GM12801 (cell line): Measurements from ENCODE around the gene MAP3K6.

Experiments used
- CTCF ChIP-seq: IDR thresholded peaks from one replicate; pipeline ENCODE4 v1.5.1; 2011; ENCODE audit warnings: control low read depth; ENCODE audit not compliant: insufficient read length; ENCODE audit errors: extremely low read depth

MAP3K6 gene

GRCh38 chr1:27406362-27406680 is 39.6 kb upstream of the MAP3K6 start:
- TF ChIP-seq CTCF = no peak

GRCh38 chr1:27405074-27405473 is 38.3 kb upstream of the MAP3K6 start:
- no peak for TF ChIP-seq CTCF

GRCh38 chr1:27403931-27404330 is 37.2 kb upstream of the MAP3K6 start:
- TF ChIP-seq CTCF = no peak

GRCh38 chr1:27403065-27403726 is 36.4 kb upstream of the MAP3K6 start:
- TF ChIP-seq CTCF = no peak

- TF ChIP-seq CTCF = no peak
Observed at GRCh38 chr1:27402349-27402754, 35.6 kb upstream of the MAP3K6 start.

GRCh38 chr1:27400963-27401341 is 34.2 kb upstream of the MAP3K6 start:
- TF ChIP-seq CTCF = no peak

GRCh38 chr1:27400082-27400962 is 33.6 kb upstream of the MAP3K6 start:
- no peak for TF ChIP-seq CTCF
